Stimulated activated CD4-positive, alpha-beta T cell treated with anti-CD3 and anti-CD28 coated beads, Interleukin-1b, Interleukin-23, amount 100 ng/mL, for 24 hours (primary cell): ENCODE measurements around the gene ROPN1.
"Not testable (repeated sequence)": the region's sequence is repeated elsewhere in the genome, so short reads cannot be mapped to it uniquely, and the experiment has no call there.

ENCODE experiments used
- DNase-seq, 4 experiments: peaks; one replicate each; pipeline ENCODE4 v3.0.0-alpha.2; 2020; ENCODE audit warnings: low read depth in 4 of 4, low spot score in 1 of 4

Gene ROPN1

GRCh38 chr3:123991730-123992588 is at the start of gene ROPN1:
ROPN1 (minus strand) TSS chr3:123992124; CDS start chr3:123980481, 11,643 bp downstream.
- DNase-seq, result not testable (repeated sequence)

GRCh38 chr3:124041553-124041952 is 49.6 kb upstream of the ROPN1 start:
- DNase-seq, result no peak

- no peak for DNase-seq
Measured at GRCh38 chr3:124037326-124037725, 45.4 kb upstream of the ROPN1 start.

GRCh38 chr3:124036214-124036613 is 44.3 kb upstream of the ROPN1 start:
- DNase-seq, result not testable (repeated sequence)

GRCh38 chr3:124035463-124036121 is 43.7 kb upstream of the ROPN1 start:
- DNase-seq, result no peak

GRCh38 chr3:124034844-124035152 is 42.9 kb upstream of the ROPN1 start:
- DNase-seq, result no peak

- DNase-seq, result no peak
Measured at GRCh38 chr3:124034016-124034843, 42.3 kb upstream of the ROPN1 start.

GRCh38 chr3:124033360-124034015 is 41.6 kb upstream of the ROPN1 start, which contains the start of gene KALRN:
KALRN (plus strand) TSS chr3:124033369.
- DNase-seq, result no peak

GRCh38 chr3:124032881-124033359 is 41.0 kb upstream of the ROPN1 start:
- DNase-seq, result peak; percentile 26 to 63 (median 55)

GRCh38 chr3:124032311-124032880 is 40.5 kb upstream of the ROPN1 start:
- no peak for DNase-seq

GRCh38 chr3:124026516-124026915 is 34.6 kb upstream of the ROPN1 start:
- no peak for DNase-seq

GRCh38 chr3:124023531-124023930 is 31.6 kb upstream of the ROPN1 start:
- not testable (repeated sequence) for DNase-seq

GRCh38 chr3:124019291-124019690 is 27.4 kb upstream of the ROPN1 start:
- DNase-seq, result no peak

GRCh38 chr3:124017502-124017901 is 25.6 kb upstream of the ROPN1 start:
- not testable (repeated sequence) for DNase-seq

- DNase-seq, result not testable (repeated sequence)
Measured at GRCh38 chr3:124016483-124016882, 24.6 kb upstream of the ROPN1 start.

GRCh38 chr3:124014366-124014942 is 22.5 kb upstream of the ROPN1 start:
- DNase-seq, result no peak

GRCh38 chr3:124008321-124008720 is 16.4 kb upstream of the ROPN1 start:
- not testable (repeated sequence) for DNase-seq

- DNase-seq, result no peak
Measured at GRCh38 chr3:124007186-124007585, 15.3 kb upstream of the ROPN1 start.

- not testable (repeated sequence) for DNase-seq
Measured at GRCh38 chr3:124002405-124003079, 10.6 kb upstream of the ROPN1 start.

- DNase-seq, result not testable (repeated sequence)
Measured at GRCh38 chr3:124001366-124001765, 9.4 kb upstream of the ROPN1 start.
